A549 (cell line): ENCODE data around the gene EXOSC5. TPM values are rescaled to one million over a fixed set of nuclear protein-coding genes. Genes with fewer than 3 reads are reported as not detected.

Experiments used
- ATAC-seq, 2 experiments: fragments of 200-7000 bp in 1 of 2; fragments of >200 bp in 1 of 2; cut with Nextera tagmentation in 1 of 2; cut with Tn5 transposase in 1 of 2; 3 replicates each; pipeline versions ENCODE4 v1.8.0 to v1.9.1; 2018 to 2020; ENCODE audit warnings: mild to moderate bottlenecking in 1 of 2, moderate library complexity in 1 of 2
- CTCF ChIA-PET: fragments of 300-600 bp; sonication (Branson Sonifier 250); formaldehyde crosslinking; extraction: SDS; loops from one replicate; lab custom pipeline; 2021; ENCODE audit warnings: antibody characterized with exemption, inconsistent platforms; lab: Yijun Ruan, JAX
- POLR2A ChIA-PET: fragments of 350-600 bp; formaldehyde crosslinking; extraction: SDS; loops from one replicate; lab custom pipeline; 2021; ENCODE audit warnings: antibody characterized with exemption, inconsistent platforms; lab: Yijun Ruan, JAX
- DNase-seq, 2 experiments: peaks; one replicate each; pipeline versions ENCODE4 v3.0.0 to v3.0.0-alpha.2; 2011 to 2016; ENCODE audit warnings: low read depth in 1 of 2, low spot score in 1 of 2
- FAIRE-seq: peaks from 2 replicates; lab custom pipeline; 2011; peaks lifted over from hg19 to GRCh38; lab: Jason Lieb, UNC
- H3K27ac ChIP-seq, 2 experiments: fragments of >200 bp; sonication (Bioruptor Twin); formaldehyde crosslinking; 3 replicates each; pipeline ENCODE4 v1.5.1; 2016 to 2017
- H3K4me1 ChIP-seq: fragments of >200 bp; sonication (Bioruptor Twin); formaldehyde crosslinking; 3 replicates; pipeline ENCODE4 v1.6.1; 2016
- H3K4me2 ChIP-seq: fragments of >200 bp; sonication (Bioruptor Twin); formaldehyde crosslinking; 3 replicates; pipeline ENCODE4 v1.6.1; 2016
- H3K4me3 ChIP-seq: fragments of >200 bp; sonication (Bioruptor Twin); formaldehyde crosslinking; 3 replicates; pipeline ENCODE4 v1.5.1; 2016
- H3K9me3 ChIP-seq: fragments of >200 bp; sonication (Bioruptor Twin); formaldehyde crosslinking; 3 replicates; pipeline ENCODE4 v1.6.1; 2016
- BCL3 ChIP-seq: fragments of >200 bp; sonication (Bioruptor Twin); formaldehyde crosslinking; IDR thresholded peaks from 3 replicates; pipeline ENCODE4 v1.6.1; 2016
- BHLHE40 ChIP-seq: IDR thresholded peaks from 2 replicates; pipeline ENCODE4 v1.6.1; 2012; ENCODE audit warnings: low read depth, low read length, inconsistent platforms
- CBX2 ChIP-seq: fragments of 200-600 bp; sonication (generic); IDR thresholded peaks from 2 replicates; pipeline ENCODE4 v1.6.1; 2016; ENCODE audit warnings: low read depth, mild to moderate bottlenecking, borderline replicate concordance
- CEBPB ChIP-seq, 2 experiments: fragments of >200 bp in 1 of 2; sonication (Bioruptor Twin) in 1 of 2; formaldehyde crosslinking in 1 of 2; IDR thresholded peaks; 2 replicates each; pipeline ENCODE4 v1.6.1; 2012 to 2016
- CHD4 ChIP-seq: fragments of 200-600 bp; sonication (generic); IDR thresholded peaks from 2 replicates; pipeline ENCODE4 v1.6.1; 2016; ENCODE audit warnings: antibody characterized with exemption, mild to moderate bottlenecking, borderline replicate concordance
- E2F6 ChIP-seq: IDR thresholded peaks from 2 replicates; pipeline ENCODE4 v1.6.1; 2012; ENCODE audit warnings: low read depth, borderline replicate concordance
- ELK1 ChIP-seq: fragments of 150-350 bp; IDR thresholded peaks from 2 replicates; pipeline ENCODE4 v1.6.1; 2014; ENCODE audit warnings: low read depth, mild to moderate bottlenecking, low read length
- EP300 ChIP-seq, 2 experiments: fragments of >200 bp; sonication (Bioruptor Twin); formaldehyde crosslinking; IDR thresholded peaks; 2 replicates in 1 of 2; 3 replicates in 1 of 2; pipeline ENCODE4 v1.6.1; 2016 to 2017
- FOSB ChIP-seq: fragments of 250-450 bp; sonication (Bioruptor Pico); IDR thresholded peaks from 2 replicates; pipeline ENCODE4 v1.5.0; 2020; ENCODE audit warnings: mild to moderate bottlenecking, moderate library complexity
- FOXS1 ChIP-seq: fragments of 250-450 bp; sonication (Bioruptor Pico); IDR thresholded peaks from 2 replicates; pipeline ENCODE4 v1.5.0; 2020; ENCODE audit warnings: mild to moderate bottlenecking, moderate library complexity
- HEYL ChIP-seq: fragments of 250-450 bp; sonication (Bioruptor Pico); IDR thresholded peaks from 2 replicates; pipeline ENCODE4 v1.8.0; 2021; ENCODE audit warnings: mild to moderate bottlenecking, moderate library complexity
- HOXA7 ChIP-seq: fragments of 250-450 bp; sonication (Bioruptor Pico); IDR thresholded peaks from 2 replicates; pipeline ENCODE4 v1.5.0; 2020; ENCODE audit warnings: mild to moderate bottlenecking, moderate library complexity
- JUNB ChIP-seq: fragments of >200 bp; sonication (Bioruptor Twin); formaldehyde crosslinking; IDR thresholded peaks from 2 replicates; pipeline ENCODE4 v1.6.1; 2016
- MAFK ChIP-seq: fragments of 450-650 bp; IDR thresholded peaks from 2 replicates; pipeline ENCODE4 v1.6.1; 2014; ENCODE audit not compliant: partially characterized antibody
- MAZ ChIP-seq: fragments of 150-350 bp; IDR thresholded peaks from 2 replicates; pipeline ENCODE4 v1.6.1; 2014; ENCODE audit warnings: antibody characterized with exemption, low read depth, low read length, borderline replicate concordance
- NFE2L2 ChIP-seq: fragments of 150-350 bp; conservative IDR thresholded peaks from 2 replicates; pipeline ENCODE4 v1.6.1; 2014; ENCODE audit warnings: low read length
- NPAS2 ChIP-seq: fragments of 250-450 bp; sonication (Bioruptor Pico); IDR thresholded peaks from 2 replicates; pipeline ENCODE4 v1.8.0; 2022; ENCODE audit warnings: mild to moderate bottlenecking, moderate library complexity, borderline replicate concordance
- NR3C1 ChIP-seq: fragments of >200 bp; sonication (Bioruptor Twin); formaldehyde crosslinking; IDR thresholded peaks from 3 replicates; pipeline ENCODE4 v1.6.1; 2017
- PBX3 ChIP-seq: IDR thresholded peaks from 2 replicates; pipeline ENCODE4 v1.6.1; 2012
- RARB ChIP-seq: fragments of 250-450 bp; sonication (Bioruptor Pico); IDR thresholded peaks from 2 replicates; pipeline ENCODE4 v1.8.0; 2021; ENCODE audit warnings: mild to moderate bottlenecking, moderate library complexity
- SREBF2 ChIP-seq: fragments of 450-650 bp; IDR thresholded peaks from 2 replicates; pipeline ENCODE4 v1.6.1; 2014; ENCODE audit warnings: mild to moderate bottlenecking, moderate library complexity
- TP53 ChIP-seq: fragments of 250-450 bp; sonication (Bioruptor Pico); IDR thresholded peaks from 2 replicates; pipeline ENCODE4 v1.5.0; 2021; ENCODE audit warnings: mild to moderate bottlenecking, moderate library complexity
- ZC3H11A ChIP-seq: fragments of 450-650 bp; IDR thresholded peaks from 2 replicates; pipeline ENCODE4 v1.6.1; 2014; ENCODE audit warnings: antibody characterized with exemption, mild to moderate bottlenecking
- ZSCAN20 ChIP-seq: fragments of 250-450 bp; sonication (Bioruptor Pico); IDR thresholded peaks from 2 replicates; pipeline ENCODE4 v1.8.0; 2022; ENCODE audit warnings: mild to moderate bottlenecking, moderate library complexity
- WGBS: methylation state at CpG from one replicate; pipeline ENCODE4 v1.1.6; 2017; ENCODE audit errors: missing lambda C conversion rate; 5-methylcytosine and 5-hydroxymethylcytosine counted together
- polyA plus RNA-seq, 4 experiments: library from polyadenylated mRNA; depleted of rRNA in 3 of 4; stranded (reverse); fragments of >200 nt; fragmentation: RNase III in 1 of 4; extraction: RNeasy Plus Mini Kit Qiagen cat#74134 plus additional on column Dnase treatment in 1 of 4; gene quantifications; 2 replicates in 3 of 4; 3 replicates in 1 of 4; pipeline ENCODE4 v1.2.3, GENCODE V29; 2011 to 2017
- TF ChIP-seq, protein P1 (sequence below): fragments of 250-450 bp; sonication (Bioruptor Pico); IDR thresholded peaks from 2 replicates; pipeline ENCODE4 v1.5.0; 2021; ENCODE audit warnings: mild to moderate bottlenecking, moderate library complexity, borderline replicate concordance
- TF ChIP-seq, protein P2 (sequence below): fragments of >200 bp; sonication (Bioruptor Twin); formaldehyde crosslinking; IDR thresholded peaks from 3 replicates; pipeline ENCODE4 v1.5.1; 2016
- TF ChIP-seq, protein P3 (sequence below): IDR thresholded peaks from 2 replicates; pipeline ENCODE4 v1.6.1; 2012

Gene EXOSC5
- polyA plus RNA-seq, 2 of the 4 experiments (the other 2 are of a cell fraction) = 63.7 to 109 TPM

- FAIRE-seq (no peak), ATAC-seq (no peak), DNase-seq (no peak)
- H3K4me1 ChIP-seq = no peaks in the 10 kb centered on the region
- ChIA-PET POLR2A (no interaction called here), CTCF (interaction anchor here (0.8 to 4.2 kb wide), 4 partner anchors 18 to 151 kb away, joined by 3 to 18 read pairs (median 9); partner anchors contain the start of gene DMAC2)
- H3K4me2 ChIP-seq = no peak overlapping the region
- H3K9me3 ChIP-seq = no peaks in the 10 kb centered on the region
- no peak overlapping the region for H3K27ac ChIP-seq
- WGBS = 95% methylated on average over 20 of the region's 20 CpGs
- TF ChIP-seq JUNB (no peak), ELK1 (no peak), EP300 (IDR thresholded peaks at IDR 0.05) (no peak), NR3C1 (no peak), BHLHE40 (no peak), NPAS2 (CRISPR knock-in tag) (no peak), CHD4 (no peak), TP53 (CRISPR knock-in tag) (no peak), MAZ (no peak), BCL3 (no peak)
- TF ChIP-seq, protein P1, sequence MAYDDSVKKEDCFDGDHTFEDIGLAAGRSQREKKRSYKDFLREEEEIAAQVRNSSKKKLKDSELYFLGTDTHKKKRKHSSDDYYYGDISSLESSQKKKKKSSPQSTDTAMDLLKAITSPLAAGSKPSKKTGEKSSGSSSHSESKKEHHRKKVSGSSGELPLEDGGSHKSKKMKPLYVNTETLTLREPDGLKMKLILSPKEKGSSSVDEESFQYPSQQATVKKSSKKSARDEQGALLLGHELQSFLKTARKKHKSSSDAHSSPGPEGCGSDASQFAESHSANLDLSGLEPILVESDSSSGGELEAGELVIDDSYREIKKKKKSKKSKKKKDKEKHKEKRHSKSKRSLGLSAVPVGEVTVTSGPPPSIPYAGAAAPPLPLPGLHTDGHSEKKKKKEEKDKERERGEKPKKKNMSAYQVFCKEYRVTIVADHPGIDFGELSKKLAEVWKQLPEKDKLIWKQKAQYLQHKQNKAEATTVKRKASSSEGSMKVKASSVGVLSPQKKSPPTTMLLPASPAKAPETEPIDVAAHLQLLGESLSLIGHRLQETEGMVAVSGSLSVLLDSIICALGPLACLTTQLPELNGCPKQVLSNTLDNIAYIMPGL = no peak
- no peak overlapping the region for H3K4me3 ChIP-seq
Observed at GRCh38 chr19:41421973-41422372, 24.8 kb upstream of the EXOSC5 start.

DNA sequence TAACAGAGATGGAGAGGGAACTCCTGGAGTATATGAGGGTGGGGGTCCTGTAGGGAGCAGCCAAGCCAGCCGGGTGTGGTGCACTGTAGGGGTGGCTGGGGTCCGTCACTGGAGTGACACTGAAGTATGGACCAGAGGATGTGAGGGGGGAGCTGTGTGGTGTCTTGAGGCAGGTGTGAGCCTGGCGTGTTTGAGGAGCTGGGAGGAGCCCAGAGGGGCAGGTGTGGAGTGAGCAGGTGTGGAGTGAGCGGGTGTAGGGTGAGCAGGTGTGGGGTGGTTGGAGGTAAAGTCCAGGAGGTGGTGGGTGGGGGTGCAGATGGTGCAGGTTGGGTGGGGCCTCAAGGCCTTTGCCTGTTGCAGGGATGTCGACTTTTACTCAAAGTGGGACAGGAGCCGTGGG is 24.2 kb upstream of the EXOSC5 start:
- ATAC-seq = no peak
- 90% methylated on average over 6 of the region's 6 CpGs for WGBS
- CTCF ChIA-PET = interaction anchor here (0.6 to 4.2 kb wide), 10 partner anchors 9 to 159 kb away, joined by 3 to 18 read pairs (median 4); partner anchors contain the start of gene DMAC2

More for the DNA sequence above, 24.2 kb upstream of the EXOSC5 start:
- Histone ChIP-seq H3K9me3 (no peaks in the 10 kb centered on the region), H3K27ac (no peak overlapping the region), H3K4me1 (no peaks in the 10 kb centered on the region), H3K4me3 (no peak overlapping the region), H3K4me2 (no peak overlapping the region)
- DNase-seq (no peak), FAIRE-seq (no peak)
- POLR2A ChIA-PET = no interaction called here
- no peak for TF ChIP-seq CEBPB (IDR thresholded peaks at IDR 0.05)
- no peak for TF ChIP-seq CBX2
- no peak for TF ChIP-seq E2F6
- TF ChIP-seq, protein P2, sequence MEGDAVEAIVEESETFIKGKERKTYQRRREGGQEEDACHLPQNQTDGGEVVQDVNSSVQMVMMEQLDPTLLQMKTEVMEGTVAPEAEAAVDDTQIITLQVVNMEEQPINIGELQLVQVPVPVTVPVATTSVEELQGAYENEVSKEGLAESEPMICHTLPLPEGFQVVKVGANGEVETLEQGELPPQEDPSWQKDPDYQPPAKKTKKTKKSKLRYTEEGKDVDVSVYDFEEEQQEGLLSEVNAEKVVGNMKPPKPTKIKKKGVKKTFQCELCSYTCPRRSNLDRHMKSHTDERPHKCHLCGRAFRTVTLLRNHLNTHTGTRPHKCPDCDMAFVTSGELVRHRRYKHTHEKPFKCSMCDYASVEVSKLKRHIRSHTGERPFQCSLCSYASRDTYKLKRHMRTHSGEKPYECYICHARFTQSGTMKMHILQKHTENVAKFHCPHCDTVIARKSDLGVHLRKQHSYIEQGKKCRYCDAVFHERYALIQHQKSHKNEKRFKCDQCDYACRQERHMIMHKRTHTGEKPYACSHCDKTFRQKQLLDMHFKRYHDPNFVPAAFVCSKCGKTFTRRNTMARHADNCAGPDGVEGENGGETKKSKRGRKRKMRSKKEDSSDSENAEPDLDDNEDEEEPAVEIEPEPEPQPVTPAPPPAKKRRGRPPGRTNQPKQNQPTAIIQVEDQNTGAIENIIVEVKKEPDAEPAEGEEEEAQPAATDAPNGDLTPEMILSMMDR = no peak
- no peak for TF ChIP-seq PBX3
- no peak for TF ChIP-seq FOSB (CRISPR knock-in tag)
- no peak for TF ChIP-seq NFE2L2
- TF ChIP-seq HOXA7 (CRISPR knock-in tag) = no peak
- TF ChIP-seq RARB (CRISPR knock-in tag) = no peak
- no peak for TF ChIP-seq ZSCAN20 (CRISPR knock-in tag)
- TF ChIP-seq, protein P1 = no peak
- TF ChIP-seq, protein P3, sequence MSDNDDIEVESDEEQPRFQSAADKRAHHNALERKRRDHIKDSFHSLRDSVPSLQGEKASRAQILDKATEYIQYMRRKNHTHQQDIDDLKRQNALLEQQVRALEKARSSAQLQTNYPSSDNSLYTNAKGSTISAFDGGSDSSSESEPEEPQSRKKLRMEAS = no peak
- TF ChIP-seq HEYL (CRISPR knock-in tag) = no peak
- no peak for TF ChIP-seq ZC3H11A
- TF ChIP-seq SREBF2 = no peak
- no peak for TF ChIP-seq FOXS1 (CRISPR knock-in tag)
- no peak for TF ChIP-seq CHD4
- TF ChIP-seq MAFK = no peak
